ENCODE data around the gene FBXL17. TPM values are rescaled to one million over a fixed set of nuclear protein-coding genes. Genes with fewer than 3 reads are reported as not detected.

Gene FBXL17
- total RNA-seq, 1 experiment from 2014 or later: 5.3 TPM

GRCh38 chr5:108263338-108263737 lies 118.6 kb downstream of the FBXL17 start:
- H3K4me1 Mint-ChIP-seq: peaks cover 10 to 11% of the 10 kb centered on the region in 2 experiments
- Histone ChIP-seq H3K79me1 (ENCODE audit: insufficient read depth, low read depth, low read length, poor library complexity, severe bottlenecking) (no peaks in the 10 kb centered on the region), H3K9ac (ENCODE audit: extremely low read depth, insufficient read length, low read length) (no peak overlapping the region), H4K5ac (ENCODE audit: insufficient read length, low read depth, low read length) (no peak overlapping the region), H3K79me2 (ENCODE audit: insufficient read depth, low read length) (0 out of 2 replicates have a peak, but pooled peaks cover 2% of the 10 kb centered on the region), H4K20me1 (ENCODE audit: control insufficient read depth, insufficient read depth, insufficient read length) (no peaks in the 10 kb centered on the region), H2AK5ac (ENCODE audit: insufficient read length, low read length) (no peak overlapping the region), H2BK5ac (ENCODE audit: insufficient read length, low read length) (no peak overlapping the region), H2BK120ac (ENCODE audit: low read depth, low read length, poor library complexity, severe bottlenecking) (no peak overlapping the region), H3K4me1 (ENCODE audit: insufficient read depth, low read length) (no peaks in the 10 kb centered on the region), H2BK12ac (ENCODE audit: insufficient read length, low read depth, low read length) (no peak overlapping the region), H3K18ac (ENCODE audit: insufficient read length, low read depth, low read length) (no peak overlapping the region), H2AFZ (ENCODE audit: low read length) (no peak overlapping the region), H3K4me2 (ENCODE audit: insufficient read depth, insufficient read length, low read length) (no peak overlapping the region), H2BK15ac (ENCODE audit: low read depth, low read length) (no peak overlapping the region), H2BK20ac (ENCODE audit: low read depth, low read length, poor library complexity, severe bottlenecking) (no peak overlapping the region), H3T11ph (ENCODE audit: low read length) (no peak overlapping the region), H4K8ac (replicated peaks; ENCODE audit: insufficient read length, low read depth, low read length) (no peak overlapping the region), H3K23me2 (ENCODE audit: insufficient read length, low read depth, low read length, poor library complexity, severe bottlenecking) (no peaks in the 10 kb centered on the region), H3K14ac (ENCODE audit: insufficient read depth, low read length) (no peak overlapping the region), H3K27me3 (ENCODE audit: insufficient read depth, low read length) (no peaks in the 10 kb centered on the region), H3K56ac (ENCODE audit: insufficient read length, low read depth, low read length) (no peak overlapping the region), H3K9me3 (ENCODE audit: control insufficient read depth, low read depth, low read length) (no peaks in the 10 kb centered on the region), H3K4ac (ENCODE audit: low read depth, low read length) (no peak overlapping the region), H4K91ac (ENCODE audit: insufficient read length, low read depth, low read length) (no peak overlapping the region), H3K23ac (ENCODE audit: insufficient read length, low read depth, low read length) (no peak overlapping the region), H3K27ac (ENCODE audit: insufficient read length, low read depth, low read length) (no peak overlapping the region)
- H3K27me3 Mint-ChIP-seq (ENCODE audit: low read depth): no peaks in the 10 kb centered on the region
- DNase-seq: no peak
- H3K36me3 Mint-ChIP-seq (ENCODE audit: insufficient read depth in 1 of 3, low read depth in 3 of 3): no peaks in the 10 kb centered on the region
- TF ChIP-seq CTCF (conservative IDR thresholded peaks at IDR 0.05): no peak
- H3K4me3 Mint-ChIP-seq: no peak overlapping the region
- no peak overlapping the region for H3K27ac Mint-ChIP-seq
- H3K9me3 Mint-ChIP-seq: no peaks in the 10 kb centered on the region
